Astrocyte of the spinal cord (primary cell): ENCODE measurements around the gene SLC39A7.

Experiments used
- DNase-seq: peaks from one replicate; pipeline ENCODE4 v3.0.0; 2011; ENCODE audit warnings: low read depth, low spot score
- H3K4me3 ChIP-seq: 2 replicates; pipeline ENCODE4 v1.5.1; 2011; ENCODE audit warnings: low read depth, mild to moderate bottlenecking, low read length, moderate library complexity
- CTCF ChIP-seq: IDR thresholded peaks from 2 replicates; pipeline ENCODE4 v1.5.1; 2012; ENCODE audit warnings: low read depth, mild to moderate bottlenecking, low read length, inconsistent platforms
- in situ Hi-C: cut with HindIII; loops from 2 replicates; pipeline ENCODE4 v1.10.0; 2017; ENCODE audit warnings: low sequenced_read_pairs

Gene SLC39A7

GRCh38 chr6:33241968-33242367 is 41.3 kb downstream of the SLC39A7 start:
- in situ Hi-C loops, result no loop called here
- no peak for DNase-seq
- H3K4me3 ChIP-seq, result no peak overlapping the region
- no peak for TF ChIP-seq CTCF

- no peak for DNase-seq
- no peak for TF ChIP-seq CTCF
- H3K4me3 ChIP-seq, result no peak overlapping the region
- in situ Hi-C loops, result no loop called here
Observed at GRCh38 chr6:33243476-33243875, 42.8 kb downstream of the SLC39A7 start.

- H3K4me3 ChIP-seq, result peak overlapping the region; percentile 48
- peak; percentile 85 for TF ChIP-seq CTCF
- in situ Hi-C loops, result no loop called here
- DNase-seq, result peak; percentile 83
Observed at GRCh38 chr6:33247977-33248642, 47.4 kb downstream of the SLC39A7 start.

- in situ Hi-C loops, result no loop called here
- H3K4me3 ChIP-seq, result peak overlapping the region; percentile 48
- DNase-seq, result no peak
Observed at GRCh38 chr6:33248643-33248931, 47.9 kb downstream of the SLC39A7 start.

GRCh38 chr6:33248932-33249731 is 48.5 kb downstream of the SLC39A7 start:
- peak; percentile 20 for TF ChIP-seq CTCF
- DNase-seq, result peak; percentile 99
- in situ Hi-C loops, result no loop called here
- peak overlapping the region; percentile 48 for H3K4me3 ChIP-seq

More at GRCh38 chr6:33248643-33248931, 47.9 kb downstream of the SLC39A7 start:
- TF ChIP-seq CTCF, result no peak

GRCh38 chr6:33249732-33250630 is 49.3 kb downstream of the SLC39A7 start:
- peak; percentile 76 for DNase-seq
- TF ChIP-seq CTCF, result no peak
- peak overlapping the region; percentile 48 for H3K4me3 ChIP-seq
- in situ Hi-C loops, result no loop called here
